ENCODE data around the gene RERG.

Gene RERG

GRCh38 chr12:15216036-15216889, 5.0 kb downstream of the RERG start:
- no peak for DNase-seq

GRCh38 chr12:15214851-15215601, 6.2 kb downstream of the RERG start:
- DNase-seq, result no peak

- no peak for DNase-seq
Measured at GRCh38 chr12:15212930-15213329, 8.3 kb downstream of the RERG start.

- no peak for DNase-seq
Measured at GRCh38 chr12:15209782-15210181, 11.4 kb downstream of the RERG start.

- DNase-seq, result no peak
Measured at GRCh38 chr12:15208871-15209656, 12.2 kb downstream of the RERG start.

GRCh38 chr12:15208140-15208539, 13.1 kb downstream of the RERG start:
- no peak for DNase-seq

GRCh38 chr12:15206831-15207389, 14.3 kb downstream of the RERG start:
- DNase-seq, result no peak

GRCh38 chr12:15206338-15206737, 14.9 kb downstream of the RERG start:
- DNase-seq, result no peak

GRCh38 chr12:15205341-15206010, 15.7 kb downstream of the RERG start:
- DNase-seq, result no peak

- no peak for DNase-seq
Measured at GRCh38 chr12:15201456-15201855, 19.8 kb downstream of the RERG start.

GRCh38 chr12:15201056-15201455, 20.2 kb downstream of the RERG start:
- no peak for DNase-seq

GRCh38 chr12:15200641-15201040, 20.6 kb downstream of the RERG start:
- DNase-seq, result no peak

- no peak for DNase-seq
Measured at GRCh38 chr12:15199930-15200329, 21.3 kb downstream of the RERG start.

- DNase-seq, result no peak
Measured at GRCh38 chr12:15196678-15197505, 24.3 kb downstream of the RERG start.

GRCh38 chr12:15196221-15196620, 25.0 kb downstream of the RERG start:
- DNase-seq, result no peak

- no peak for DNase-seq
Measured at GRCh38 chr12:15194456-15195368, 26.5 kb downstream of the RERG start.

- no peak for DNase-seq
Measured at GRCh38 chr12:15193946-15194345, 27.3 kb downstream of the RERG start.

- DNase-seq, result no peak
Measured at GRCh38 chr12:15192720-15193119, 28.5 kb downstream of the RERG start.

- DNase-seq, result no peak
Measured at GRCh38 chr12:15188127-15188526, 33.1 kb downstream of the RERG start.

- DNase-seq, result no peak
Measured at GRCh38 chr12:15186597-15186996, 34.6 kb downstream of the RERG start.

Measured in central memory CD4-positive, alpha-beta T cell (primary cell).